Caco-2 (cell line): ENCODE measurements around the gene SHE. TPM values are rescaled to one million over a fixed set of nuclear protein-coding genes. Genes with fewer than 3 reads are reported as not detected.

Experiments used
- BruUV-seq: library from RNA; stranded (reverse); fragments of 400-500 nt; replicated peaks from 2 replicates; lab custom pipeline; 2021; lab: Mats Ljungman, UMichigan
- CTCF ChIA-PET: fragments of 300-600 bp; sonication (Branson Sonifier 250); formaldehyde crosslinking; loops from one replicate; lab custom pipeline; 2022; ENCODE audit warnings: antibody characterized with exemption; lab: Charles Lee
- POLR2A ChIA-PET: fragments of 300-600 bp; sonication (Branson Sonifier 250); formaldehyde crosslinking; loops from one replicate; lab custom pipeline; 2022; ENCODE audit warnings: antibody characterized with exemption; lab: Charles Lee
- DNase-seq, 2 experiments: peaks; one replicate each; pipeline versions ENCODE4 v3.0.0 to v3.0.0-alpha.2; 2020 to 2022
- H3K27me3 ChIP-seq: replicated peaks from 2 replicates; pipeline ENCODE4 v1.6.0; 2011; ENCODE audit warnings: low read length; ENCODE audit not compliant: control insufficient read depth, insufficient read depth
- H3K36me3 ChIP-seq: 2 replicates; pipeline ENCODE4 v1.5.1; 2011; ENCODE audit warnings: low read length; ENCODE audit not compliant: control insufficient read depth, insufficient read depth
- H3K4me1 ChIP-seq: fragments of 250-450 bp; sonication (Bioruptor Pico); 2 replicates; pipeline ENCODE4 v1.5.1; 2020; ENCODE audit warnings: mild to moderate bottlenecking
- H3K4me3 ChIP-seq: 2 replicates; pipeline ENCODE4 v1.5.1; 2011; ENCODE audit warnings: low read depth, mild to moderate bottlenecking, control low read depth, low read length
- H3K9me3 ChIP-seq: fragments of 250-450 bp; sonication (Bioruptor Pico); 2 replicates; pipeline ENCODE4 v1.5.1; 2020; ENCODE audit warnings: mild to moderate bottlenecking, moderate library complexity
- H3K27ac Mint-ChIP-seq: one replicate; pipeline ENCODE4 v1.8.0; 2022; ENCODE audit warnings: mixed read lengths; ENCODE audit not compliant: unreplicated experiment
- H3K27me3 Mint-ChIP-seq: one replicate; pipeline ENCODE4 v1.8.0; 2022; ENCODE audit warnings: mixed read lengths; ENCODE audit not compliant: insufficient read depth, unreplicated experiment
- H3K36me3 Mint-ChIP-seq: one replicate; pipeline ENCODE4 v1.8.0; 2022; ENCODE audit warnings: mild to moderate bottlenecking, mixed read lengths; ENCODE audit not compliant: insufficient read depth, unreplicated experiment
- H3K4me1 Mint-ChIP-seq: one replicate; pipeline ENCODE4 v1.8.0; 2022; ENCODE audit warnings: low read depth, mixed read lengths; ENCODE audit not compliant: unreplicated experiment
- H3K4me3 Mint-ChIP-seq: one replicate; pipeline ENCODE4 v1.8.0; 2022; ENCODE audit warnings: mild to moderate bottlenecking, moderate library complexity, mixed read lengths; ENCODE audit not compliant: unreplicated experiment
- H3K9me3 Mint-ChIP-seq: one replicate; pipeline ENCODE4 v1.8.0; 2022; ENCODE audit warnings: mixed read lengths; ENCODE audit not compliant: unreplicated experiment
- CTCF ChIP-seq, 2 experiments: fragments of 200-600 bp in 1 of 2; IDR thresholded peaks; 1 replicate in 1 of 2; 2 replicates in 1 of 2; pipeline versions ENCODE4 v1.5.1 to v1.8.0; 2011 to 2022; ENCODE audit warnings: antibody characterized with exemption in 1 of 2, control low read depth in 1 of 2, inconsistent platforms in 1 of 2, low read depth in 1 of 2, low read length in 1 of 2, mild to moderate bottlenecking in 1 of 2, moderate library complexity in 1 of 2; ENCODE audit not compliant: insufficient read depth in 1 of 2, severe bottlenecking in 1 of 2, unreplicated experiment in 1 of 2
- intact Hi-C: fragments of 100-400 bp; cut with micrococcal nuclease; formaldehyde crosslinking; loops from one replicate; pipeline ENCODE4 v1.10.0; 2022; ENCODE audit not compliant: unreplicated experiment
- total RNA-seq: library from RNA; stranded (reverse); gene quantifications from 2 replicates; pipeline ENCODE4 v1.2.3, GENCODE V29; 2022

SHE gene
- total RNA-seq, 1 experiment from 2014 or later = not detected

GRCh38 chr1:154456631-154457030, 45.6 kb downstream of the SHE start:
- no peak overlapping the region for H3K4me3 ChIP-seq
- Mint-ChIP-seq H3K27me3 (no peaks in the 10 kb centered on the region), H3K4me3 (no peak overlapping the region), H3K4me1 (no peaks in the 10 kb centered on the region), H3K36me3 (no peaks in the 10 kb centered on the region), H3K27ac (no peak overlapping the region), H3K9me3 (no peaks in the 10 kb centered on the region)
- no peaks in the 10 kb centered on the region for H3K36me3 ChIP-seq
- H3K9me3 ChIP-seq = no peaks in the 10 kb centered on the region
- intact Hi-C loops = no loop called here
- POLR2A ChIA-PET = no interaction called here
- CTCF ChIA-PET = no interaction called here
- no peaks in the 10 kb centered on the region for H3K27me3 ChIP-seq
- DNase-seq = no peak
- no peak for TF ChIP-seq CTCF (IDR thresholded peaks at IDR 0.05; ENCODE audit: insufficient read depth in 1 of 2, low read depth in 1 of 2, low read length in 1 of 2, severe bottlenecking in 1 of 2, unreplicated experiment in 1 of 2)
- no TSS peak for BruUV-seq
- H3K4me1 ChIP-seq = no peaks in the 10 kb centered on the region

- Mint-ChIP-seq H3K9me3 (no peaks in the 10 kb centered on the region), H3K27me3 (no peaks in the 10 kb centered on the region), H3K36me3 (no peaks in the 10 kb centered on the region), H3K4me3 (no peak overlapping the region), H3K27ac (no peak overlapping the region), H3K4me1 (no peaks in the 10 kb centered on the region)
- H3K4me3 ChIP-seq = no peak overlapping the region
- no peaks in the 10 kb centered on the region for H3K9me3 ChIP-seq
- BruUV-seq = no TSS peak
- intact Hi-C loops = no loop called here
- ChIA-PET CTCF (interaction anchor here (0.6 kb wide), 1 partner anchor 97 kb away, joined by 3 read pairs; no protein-coding TSS in a partner anchor), POLR2A (no interaction called here)
- no peaks in the 10 kb centered on the region for H3K4me1 ChIP-seq
- DNase-seq = no peak
- no peaks in the 10 kb centered on the region for H3K27me3 ChIP-seq
- TF ChIP-seq CTCF (IDR thresholded peaks at IDR 0.05; ENCODE audit: insufficient read depth in 1 of 2, low read depth in 1 of 2, low read length in 1 of 2, severe bottlenecking in 1 of 2, unreplicated experiment in 1 of 2) = no peak
- no peaks in the 10 kb centered on the region for H3K36me3 ChIP-seq
Observed at GRCh38 chr1:154454386-154455120, 47.7 kb downstream of the SHE start.

DNA sequence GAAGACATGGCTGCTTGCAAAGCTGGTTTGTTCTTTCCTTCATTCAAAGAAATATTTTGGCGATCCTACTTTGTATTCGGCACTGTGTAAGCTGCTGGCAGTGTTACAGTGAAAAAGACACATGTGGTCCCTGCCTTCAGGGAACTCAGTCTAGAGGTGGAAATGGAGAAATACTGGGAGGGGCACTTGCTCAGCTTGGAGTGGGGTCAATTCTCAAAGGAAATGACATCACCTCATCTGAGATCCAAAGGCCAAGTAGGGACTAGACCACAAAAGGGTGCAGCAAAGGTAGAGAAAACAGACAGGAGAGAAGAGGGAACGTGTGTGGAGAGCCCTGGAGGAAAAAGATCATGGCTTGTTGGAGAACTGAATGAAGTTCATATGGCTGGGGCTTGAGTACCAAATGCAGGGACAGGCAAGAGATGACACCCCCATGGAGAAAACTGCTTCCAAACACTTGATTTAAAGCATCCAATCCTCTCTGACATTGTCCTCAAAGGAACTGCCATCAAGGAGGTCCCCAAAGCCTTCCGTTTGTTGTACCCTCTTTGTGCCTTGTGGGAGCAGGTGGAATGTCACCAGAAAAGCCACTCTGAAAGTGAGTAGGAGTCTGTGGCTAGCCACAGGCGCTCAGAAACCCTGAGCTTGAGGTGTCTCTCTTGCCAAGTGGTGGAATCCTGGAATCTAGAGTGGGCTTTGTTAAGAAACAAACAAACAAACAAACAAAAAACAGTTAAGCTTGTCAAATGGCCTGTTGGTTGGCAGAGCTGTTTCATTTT, 48.4 kb downstream of the SHE start:
- no peaks in the 10 kb centered on the region for H3K27me3 Mint-ChIP-seq
- intact Hi-C loops = no loop called here
- no peaks in the 10 kb centered on the region for H3K27me3 ChIP-seq
- no peak overlapping the region for H3K4me3 ChIP-seq
- no peaks in the 10 kb centered on the region for H3K36me3 Mint-ChIP-seq
- CTCF ChIA-PET = interaction anchor here (0.6 kb wide), 1 partner anchor 98 kb away, joined by 3 read pairs; no protein-coding TSS in a partner anchor
- no peaks in the 10 kb centered on the region for H3K4me1 Mint-ChIP-seq
- no peaks in the 10 kb centered on the region for H3K4me1 ChIP-seq
- TF ChIP-seq CTCF (IDR thresholded peaks at IDR 0.05; ENCODE audit: insufficient read depth in 1 of 2, low read depth in 1 of 2, low read length in 1 of 2, severe bottlenecking in 1 of 2, unreplicated experiment in 1 of 2) = no peak
- POLR2A ChIA-PET = no interaction called here
- no peak for DNase-seq
- no peak overlapping the region for H3K4me3 Mint-ChIP-seq
- no TSS peak for BruUV-seq
- no peaks in the 10 kb centered on the region for H3K36me3 ChIP-seq
- no peaks in the 10 kb centered on the region for H3K9me3 Mint-ChIP-seq
- H3K27ac Mint-ChIP-seq = no peak overlapping the region
- no peaks in the 10 kb centered on the region for H3K9me3 ChIP-seq
